ENCODE results near the gene FBXO36.
A peak's percentile ranks its signal among the peaks of the same experiment; 100 is the strongest.
"Not testable (repeated sequence)": the region's sequence is repeated elsewhere in the genome, so short reads cannot be mapped to it uniquely, and the experiment has no call there.

The FBXO36 gene

GRCh38 chr2:229922449-229923386, at the start of gene FBXO36:
Gene FBXO36, plus strand, starts transcription at chr2:229922503. Its CDS starts 11 bp downstream, at chr2:229922514.
- peak within 1 kb of the TSS; percentile 91 for H3K4me3 ChIP-seq (ENCODE audit: low read depth, low read length)
- peak; percentile 53 for DNase-seq (ENCODE audit: low read depth)

- no peak overlapping the region for H3K4me3 ChIP-seq (ENCODE audit: low read depth, low read length)
- no peak for DNase-seq (ENCODE audit: low read depth)
Measured at GRCh38 chr2:229873123-229873581, 49.2 kb upstream of the FBXO36 start.

GRCh38 chr2:229874647-229875046, 47.7 kb upstream of the FBXO36 start:
- no peak overlapping the region for H3K4me3 ChIP-seq (ENCODE audit: low read depth, low read length)
- DNase-seq (ENCODE audit: low read depth): no peak

- no peak for DNase-seq (ENCODE audit: low read depth)
- no peak overlapping the region for H3K4me3 ChIP-seq (ENCODE audit: low read depth, low read length)
Measured at GRCh38 chr2:229875549-229875948, 46.8 kb upstream of the FBXO36 start.

- DNase-seq (ENCODE audit: low read depth): no peak
- H3K4me3 ChIP-seq (ENCODE audit: low read depth, low read length): no peak overlapping the region
Measured at GRCh38 chr2:229879191-229879950, 42.9 kb upstream of the FBXO36 start.

GRCh38 chr2:229880892-229881586, 41.3 kb upstream of the FBXO36 start:
- H3K4me3 ChIP-seq (ENCODE audit: low read depth, low read length): no peak overlapping the region
- no peak for DNase-seq (ENCODE audit: low read depth)

- DNase-seq (ENCODE audit: low read depth): no peak
- no peak overlapping the region for H3K4me3 ChIP-seq (ENCODE audit: low read depth, low read length)
Measured at GRCh38 chr2:229882583-229882982, 39.7 kb upstream of the FBXO36 start.

- H3K4me3 ChIP-seq (ENCODE audit: low read depth, low read length): no peak overlapping the region
- DNase-seq (ENCODE audit: low read depth): no peak
Measured at GRCh38 chr2:229884775-229885699, 37.3 kb upstream of the FBXO36 start.

GRCh38 chr2:229887441-229887840, 34.9 kb upstream of the FBXO36 start:
- no peak for DNase-seq (ENCODE audit: low read depth)
- H3K4me3 ChIP-seq (ENCODE audit: low read depth, low read length): no peak overlapping the region

- no peak overlapping the region for H3K4me3 ChIP-seq (ENCODE audit: low read depth, low read length)
- DNase-seq (ENCODE audit: low read depth): no peak
Measured at GRCh38 chr2:229888031-229888430, 34.3 kb upstream of the FBXO36 start.

- H3K4me3 ChIP-seq (ENCODE audit: low read depth, low read length): no peak overlapping the region
- DNase-seq (ENCODE audit: low read depth): no peak
Measured at GRCh38 chr2:229889023-229889422, 33.3 kb upstream of the FBXO36 start.

- no peak for DNase-seq (ENCODE audit: low read depth)
- H3K4me3 ChIP-seq (ENCODE audit: low read depth, low read length): no peak overlapping the region
Measured at GRCh38 chr2:229896857-229897256, 25.4 kb upstream of the FBXO36 start.

- H3K4me3 ChIP-seq (ENCODE audit: low read depth, low read length): no peak overlapping the region
- no peak for DNase-seq (ENCODE audit: low read depth)
Measured at GRCh38 chr2:229899604-229900003, 22.7 kb upstream of the FBXO36 start.

- no peak for DNase-seq (ENCODE audit: low read depth)
- no peak overlapping the region for H3K4me3 ChIP-seq (ENCODE audit: low read depth, low read length)
Measured at GRCh38 chr2:229900012-229900411, 22.3 kb upstream of the FBXO36 start.

GRCh38 chr2:229900514-229900913, 21.8 kb upstream of the FBXO36 start:
- not testable (repeated sequence) for H3K4me3 ChIP-seq (ENCODE audit: low read depth, low read length); DNase-seq (ENCODE audit: low read depth)

- no peak for DNase-seq (ENCODE audit: low read depth)
- H3K4me3 ChIP-seq (ENCODE audit: low read depth, low read length): no peak overlapping the region
Measured at GRCh38 chr2:229901819-229902218, 20.5 kb upstream of the FBXO36 start.

- H3K4me3 ChIP-seq (ENCODE audit: low read depth, low read length): no peak overlapping the region
- DNase-seq (ENCODE audit: low read depth): no peak
Measured at GRCh38 chr2:229903037-229903436, 19.3 kb upstream of the FBXO36 start.

GRCh38 chr2:229905601-229906000, 16.7 kb upstream of the FBXO36 start:
- H3K4me3 ChIP-seq (ENCODE audit: low read depth, low read length): no peak overlapping the region
- no peak for DNase-seq (ENCODE audit: low read depth)

GRCh38 chr2:229909090-229909489, 13.2 kb upstream of the FBXO36 start:
- H3K4me3 ChIP-seq (ENCODE audit: low read depth, low read length): no peak overlapping the region
- DNase-seq (ENCODE audit: low read depth): no peak

Measured in skeletal muscle cell (primary cell).